ENCODE results near the gene NCOA1. TPM values are rescaled to one million over a fixed set of nuclear protein-coding genes. Genes with fewer than 3 reads are reported as not detected.

Gene NCOA1
- 7.5 and 7.9 TPM in 2 replicates for total RNA-seq

DNA sequence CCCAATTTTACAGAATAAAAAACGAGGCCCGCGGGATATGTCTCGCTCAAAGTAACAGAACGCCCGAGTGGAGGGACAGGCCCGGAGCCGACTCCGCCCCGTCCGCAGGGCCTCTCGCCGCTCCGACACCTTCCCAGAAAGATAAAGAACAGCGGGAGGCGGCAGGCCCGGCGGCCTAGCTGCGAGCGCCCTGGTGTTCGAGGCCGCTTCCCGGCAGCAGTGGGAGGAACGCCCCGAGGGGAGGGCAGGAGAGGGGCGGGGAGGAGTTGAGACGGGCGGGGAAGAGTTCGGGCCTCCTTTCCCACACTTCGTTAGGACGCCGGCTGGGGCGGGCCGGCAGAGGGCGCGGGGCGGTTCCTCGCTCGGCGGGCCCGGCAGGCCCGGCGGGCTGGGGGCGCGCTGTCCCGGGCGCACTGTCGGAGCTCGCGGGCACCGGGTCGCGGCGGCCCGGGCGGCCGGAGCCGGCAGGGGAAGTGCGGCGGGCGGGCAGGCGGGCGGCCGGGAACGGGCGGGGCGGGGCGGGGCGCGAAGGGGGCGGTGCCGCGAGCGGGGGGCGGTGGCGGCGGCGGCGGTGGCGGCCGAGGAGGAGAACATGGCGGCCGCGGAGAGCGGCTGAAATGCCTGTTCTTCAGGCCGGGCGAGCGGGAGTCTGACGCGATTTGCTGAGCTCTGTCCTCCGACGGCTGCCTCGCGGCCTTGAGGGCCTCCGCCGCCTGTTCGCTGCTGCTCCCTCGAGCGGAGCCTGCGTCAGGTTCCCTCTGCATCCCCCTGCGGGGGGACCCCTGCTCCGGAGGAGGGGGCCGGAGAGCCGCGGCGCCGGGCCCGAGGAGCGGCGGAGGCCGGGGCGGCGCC, at the start of gene NCOA1:
TSS of gene NCOA1 (plus strand) at position 565 of the 852 bp plus-strand sequence. CDS start 167,424 bp downstream, outside the sequence.

DNA sequence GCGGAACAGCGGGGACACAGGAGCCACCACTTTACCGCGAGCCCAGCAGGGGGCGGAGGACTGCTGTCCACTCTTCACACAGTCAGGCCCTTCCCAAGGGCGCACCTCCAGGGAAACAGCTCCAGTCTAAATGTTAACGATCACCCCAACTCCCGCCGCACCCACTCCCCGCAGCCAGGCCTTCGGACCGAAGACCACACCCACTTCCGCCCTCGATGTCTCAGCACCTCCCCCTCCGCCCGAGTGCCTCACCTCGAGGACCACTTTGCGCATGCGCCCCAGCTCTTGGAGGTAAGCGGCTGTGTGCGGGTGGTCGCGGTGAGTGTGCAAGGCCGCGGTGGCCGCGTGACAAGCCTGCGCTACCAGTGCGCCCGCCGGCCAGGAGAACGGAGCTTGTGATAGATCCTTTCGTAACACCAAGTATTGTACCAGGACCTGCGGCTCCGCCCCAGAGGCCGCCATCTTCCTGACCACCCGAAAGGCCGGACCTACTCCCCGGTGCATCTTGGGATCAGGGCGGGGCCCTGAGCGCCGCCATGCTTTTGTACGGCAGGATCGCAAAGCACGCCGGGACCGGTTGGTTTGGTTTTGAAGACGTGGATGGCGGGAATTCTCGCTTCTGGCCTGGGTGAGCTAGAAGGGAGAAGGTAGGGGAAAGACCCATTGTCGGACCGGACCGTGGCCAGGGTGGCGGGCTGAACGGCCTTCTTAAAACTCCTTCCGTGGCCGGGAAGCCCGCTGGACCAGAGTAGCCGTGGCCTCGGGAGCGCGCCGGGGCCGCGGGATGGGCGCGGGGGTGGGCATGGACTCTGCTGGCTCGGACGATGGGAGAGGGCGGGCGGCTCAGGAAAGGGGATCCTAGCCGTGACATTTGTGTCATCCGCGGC, 302.1 kb downstream of the NCOA1 start, which contains the start of the genes CENPO and PTRHD1:
TSS of gene CENPO (plus strand) at position 552 of the 887 bp plus-strand sequence. CDS start 495 bp downstream, outside the sequence.
TSS of gene PTRHD1 (minus strand) at position 518 of the 887 bp plus-strand sequence. CDS start at position 504, 14 bp downstream.

Other genes starting within 250 kb of the NCOA1 start
- 24.2 and 30.2 TPM in 2 replicates for gene ITSN2, start 130.7 kb upstream of the NCOA1 start, total RNA-seq

Measured in regular cardiac myocyte (primary cell).